Measurements from ENCODE around the gene NKX2-4. TPM values are rescaled to one million over a fixed set of nuclear protein-coding genes. Genes with fewer than 3 reads are reported as not detected.

NKX2-4 gene
- total and polyA plus RNA-seq, 2 donors (not counting 1 experiment from before 2014, with no cell fraction given): not detected

DNA sequence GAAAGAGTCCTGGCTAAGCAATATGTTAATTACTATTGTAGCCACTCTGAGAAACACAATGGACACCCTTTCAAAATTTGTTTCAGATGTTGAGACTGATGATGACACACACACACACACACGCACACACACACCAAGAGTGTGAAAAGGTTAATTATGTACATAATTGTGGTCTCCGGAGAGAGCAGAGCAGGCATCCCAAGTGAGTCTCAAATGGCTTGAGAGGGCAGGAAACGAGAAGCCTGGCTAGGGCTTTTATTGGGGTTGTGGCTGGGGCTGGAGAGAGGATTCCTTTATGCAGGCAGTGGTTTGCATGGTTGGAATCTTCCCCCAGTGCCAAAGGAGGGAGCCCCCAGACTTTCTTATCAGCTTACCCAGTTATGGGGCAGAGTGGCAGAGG, 38.2 kb upstream of the NKX2-4 start:
- POLR2A ChIA-PET: no interaction called here
- no peak overlapping the region for H3K27ac ChIP-seq (ENCODE audit: low read length in 2 of 2)
- H3K36me3 ChIP-seq (replicated peaks in 1 of 2; ENCODE audit: control extremely low read depth in 1 of 2, control insufficient read depth in 1 of 2, extremely low read depth in 1 of 2, insufficient read depth in 2 of 2, low read length in 1 of 2): no peaks in the 10 kb centered on the region
- no peak overlapping the region for H3K4me3 ChIP-seq (ENCODE audit: control extremely low read depth in 1 of 5, extremely low read depth in 1 of 5, insufficient read depth in 1 of 5, low read depth in 2 of 5, low read length in 4 of 5)
- no peaks in the 10 kb centered on the region for H3K9me3 Mint-ChIP-seq (ENCODE audit: insufficient read depth)
- H3K9me3 ChIP-seq (ENCODE audit: control extremely low read depth in 1 of 3, control insufficient read depth in 2 of 3, insufficient read depth in 1 of 3, low read length in 2 of 3): no peaks in the 10 kb centered on the region
- no peak for DNase-seq
- H3K27me3 Mint-ChIP-seq: peaks cover 44% of the 10 kb centered on the region
- H3K4me1 ChIP-seq (ENCODE audit: control insufficient read depth in 2 of 2, insufficient read depth in 2 of 2, low read length in 2 of 2): no peaks in the 10 kb centered on the region
- H4K20me1 ChIP-seq (ENCODE audit: control insufficient read depth, insufficient read depth, low read length, poor library complexity, severe bottlenecking): no peaks in the 10 kb centered on the region
- intact Hi-C loops (cut with micrococcal nuclease): no loop called here
- no peak overlapping the region for H3K9ac ChIP-seq (ENCODE audit: low read length)
- CTCF ChIA-PET: no interaction called here
- ATAC-seq (ENCODE audit: low read depth): no peak
- TF ChIP-seq, protein P1, sequence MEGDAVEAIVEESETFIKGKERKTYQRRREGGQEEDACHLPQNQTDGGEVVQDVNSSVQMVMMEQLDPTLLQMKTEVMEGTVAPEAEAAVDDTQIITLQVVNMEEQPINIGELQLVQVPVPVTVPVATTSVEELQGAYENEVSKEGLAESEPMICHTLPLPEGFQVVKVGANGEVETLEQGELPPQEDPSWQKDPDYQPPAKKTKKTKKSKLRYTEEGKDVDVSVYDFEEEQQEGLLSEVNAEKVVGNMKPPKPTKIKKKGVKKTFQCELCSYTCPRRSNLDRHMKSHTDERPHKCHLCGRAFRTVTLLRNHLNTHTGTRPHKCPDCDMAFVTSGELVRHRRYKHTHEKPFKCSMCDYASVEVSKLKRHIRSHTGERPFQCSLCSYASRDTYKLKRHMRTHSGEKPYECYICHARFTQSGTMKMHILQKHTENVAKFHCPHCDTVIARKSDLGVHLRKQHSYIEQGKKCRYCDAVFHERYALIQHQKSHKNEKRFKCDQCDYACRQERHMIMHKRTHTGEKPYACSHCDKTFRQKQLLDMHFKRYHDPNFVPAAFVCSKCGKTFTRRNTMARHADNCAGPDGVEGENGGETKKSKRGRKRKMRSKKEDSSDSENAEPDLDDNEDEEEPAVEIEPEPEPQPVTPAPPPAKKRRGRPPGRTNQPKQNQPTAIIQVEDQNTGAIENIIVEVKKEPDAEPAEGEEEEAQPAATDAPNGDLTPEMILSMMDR (IDR thresholded peaks at IDR 0.05): no peak
- no peak for TF ChIP-seq EZH2 (IDR thresholded peaks at IDR 0.05; ENCODE audit: borderline replicate concordance, insufficient read depth, low read depth, low read length, poor library complexity, severe bottlenecking)
- H3K27me3 ChIP-seq (replicated peaks in 1 of 4; ENCODE audit: control extremely low read depth in 1 of 4, control insufficient read depth in 3 of 4, insufficient read depth in 4 of 4, low read length in 3 of 4): peaks cover 0 to 3% (median 1%) of the 10 kb centered on the region in 4 experiments
- no peaks in the 10 kb centered on the region for H3K4me1 Mint-ChIP-seq
- H3K27ac Mint-ChIP-seq: no peak overlapping the region
- H3K4me3 Mint-ChIP-seq: no peak overlapping the region
- no peak overlapping the region for H2AFZ ChIP-seq (ENCODE audit: insufficient read depth, low read depth, low read length, poor library complexity, severe bottlenecking)
- H3K79me2 ChIP-seq (ENCODE audit: control insufficient read depth, insufficient read depth, low read length): no peaks in the 10 kb centered on the region
- no peak overlapping the region for H3K4me2 ChIP-seq (replicated peaks; ENCODE audit: low read depth, low read length, poor library complexity, severe bottlenecking)
- WGBS (ENCODE audit: insufficient coverage): 30% methylated on average over 2 of the region's 3 CpGs

DNA sequence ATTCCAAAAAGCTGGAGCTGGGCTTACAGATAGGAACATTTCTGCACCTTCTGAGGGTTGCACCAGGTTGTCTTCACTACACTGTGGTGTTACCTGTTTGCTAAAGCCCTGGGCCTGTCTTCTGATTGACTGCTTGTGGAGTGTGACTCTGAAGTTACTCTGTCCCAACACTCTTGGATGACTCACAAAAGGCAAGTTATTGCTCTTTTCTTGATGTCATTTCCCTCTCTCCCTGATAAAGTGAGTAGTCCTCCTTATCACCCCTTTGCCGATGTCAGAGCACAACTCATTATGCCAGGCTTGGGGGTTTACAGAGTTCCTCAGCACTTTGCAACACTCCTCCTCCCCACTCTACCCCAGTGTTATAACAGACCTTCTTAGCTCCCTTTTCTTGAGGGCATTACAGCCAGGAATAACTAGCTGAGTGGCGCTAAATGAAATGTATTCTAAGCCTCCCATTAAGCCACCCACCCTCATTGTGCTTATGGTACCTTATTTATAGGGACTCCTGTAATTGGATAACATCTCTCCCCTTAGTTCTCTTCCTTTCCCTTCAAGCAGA, 36.1 kb upstream of the NKX2-4 start:
- DNase-seq (no peak), ATAC-seq (ENCODE audit: low read depth) (no peak)
- Mint-ChIP-seq H3K4me1 (no peaks in the 10 kb centered on the region), H3K9me3 (ENCODE audit: insufficient read depth) (no peaks in the 10 kb centered on the region), H3K27ac (no peak overlapping the region), H3K4me3 (no peak overlapping the region), H3K27me3 (peaks cover 44% of the 10 kb centered on the region)
- H3K9me3 ChIP-seq (ENCODE audit: control extremely low read depth in 1 of 3, control insufficient read depth in 2 of 3, insufficient read depth in 1 of 3, low read length in 2 of 3): no peaks in the 10 kb centered on the region
- H3K4me1 ChIP-seq (ENCODE audit: control insufficient read depth in 2 of 2, insufficient read depth in 2 of 2, low read length in 2 of 2): no peaks in the 10 kb centered on the region
- H3K4me3 ChIP-seq (ENCODE audit: control extremely low read depth in 1 of 5, extremely low read depth in 1 of 5, insufficient read depth in 1 of 5, low read depth in 2 of 5, low read length in 4 of 5): no peak overlapping the region
- peaks cover 0 to 6% (median under 1%) of the 10 kb centered on the region in 4 experiments for H3K27me3 ChIP-seq (replicated peaks in 1 of 4; ENCODE audit: control extremely low read depth in 1 of 4, control insufficient read depth in 3 of 4, insufficient read depth in 4 of 4, low read length in 3 of 4)
- no peaks in the 10 kb centered on the region for H3K79me2 ChIP-seq (ENCODE audit: control insufficient read depth, insufficient read depth, low read length)
- intact Hi-C loops (cut with micrococcal nuclease): no loop called here
- no peak overlapping the region for H2AFZ ChIP-seq (ENCODE audit: insufficient read depth, low read depth, low read length, poor library complexity, severe bottlenecking)
- no peaks in the 10 kb centered on the region for H4K20me1 ChIP-seq (ENCODE audit: control insufficient read depth, insufficient read depth, low read length, poor library complexity, severe bottlenecking)
- CTCF ChIA-PET: no interaction called here
- TF ChIP-seq, protein P1 (IDR thresholded peaks at IDR 0.05): no peak
- no peak for TF ChIP-seq EZH2 (IDR thresholded peaks at IDR 0.05; ENCODE audit: borderline replicate concordance, insufficient read depth, low read depth, low read length, poor library complexity, severe bottlenecking)
- POLR2A ChIA-PET: no interaction called here
- no peaks in the 10 kb centered on the region for H3K36me3 ChIP-seq (replicated peaks in 1 of 2; ENCODE audit: control extremely low read depth in 1 of 2, control insufficient read depth in 1 of 2, extremely low read depth in 1 of 2, insufficient read depth in 2 of 2, low read length in 1 of 2)
- H3K9ac ChIP-seq (ENCODE audit: low read length): no peak overlapping the region
- H3K4me2 ChIP-seq (replicated peaks; ENCODE audit: low read depth, low read length, poor library complexity, severe bottlenecking): no peak overlapping the region
- WGBS (ENCODE audit: insufficient coverage): 91% methylated on average over 1 of the region's 2 CpGs
- H3K27ac ChIP-seq (ENCODE audit: low read length in 2 of 2): no peak overlapping the region
